Mesothelial cell of epicardium (in vitro differentiated cells): ENCODE data around the gene RASSF3. TPM values are rescaled to one million over a fixed set of nuclear protein-coding genes. Genes with fewer than 3 reads are reported as not detected.

Experiments used
- DNase-seq, 2 experiments: peaks; one replicate each; pipeline ENCODE4 v3.0.0; 2021; ENCODE audit warnings: low spot score in 2 of 2; ENCODE audit not compliant: unreplicated experiment in 2 of 2
- H3K27ac Mint-ChIP-seq: 2 replicates; pipeline ENCODE4 v1.8.0; 2021; ENCODE audit warnings: mixed read lengths
- H3K27me3 Mint-ChIP-seq: 2 replicates; pipeline ENCODE4 v1.8.0; 2021; ENCODE audit warnings: low read depth, mixed read lengths
- H3K36me3 Mint-ChIP-seq: 2 replicates; pipeline ENCODE4 v1.8.0; 2021; ENCODE audit warnings: mixed read lengths
- H3K4me1 Mint-ChIP-seq: 2 replicates; pipeline ENCODE4 v1.8.0; 2021; ENCODE audit warnings: mixed read lengths
- H3K4me3 Mint-ChIP-seq: 2 replicates; pipeline ENCODE4 v1.8.0; 2021; ENCODE audit warnings: mild to moderate bottlenecking, moderate library complexity, mixed read lengths
- H3K9me3 Mint-ChIP-seq: 2 replicates; pipeline ENCODE4 v1.8.0; 2021; ENCODE audit warnings: mixed read lengths
- CTCF ChIP-seq: fragments of 200-600 bp; sonication (generic); IDR thresholded peaks from one replicate; pipeline ENCODE4 v1.5.0; 2021; ENCODE audit warnings: antibody characterized with exemption; ENCODE audit not compliant: unreplicated experiment
- total RNA-seq: library from RNA; stranded (reverse); gene quantifications from 3 replicates; pipeline ENCODE4 v1.2.1, GENCODE V29; 2021

RASSF3 gene
- total RNA-seq, 1 donor from 2014 or later = 16.3 TPM

- H3K36me3 Mint-ChIP-seq = no peaks in the 10 kb centered on the region
- no peak for DNase-seq
- no peak for TF ChIP-seq CTCF
- peak overlapping the region; percentile 81 for H3K27ac Mint-ChIP-seq
- no peaks in the 10 kb centered on the region for H3K9me3 Mint-ChIP-seq
- peaks cover 69% of the 10 kb centered on the region for H3K4me1 Mint-ChIP-seq
- H3K4me3 Mint-ChIP-seq = no peak overlapping the region
- no peaks in the 10 kb centered on the region for H3K27me3 Mint-ChIP-seq
Measured at GRCh38 chr12:64670019-64670418, 59.7 kb downstream of the RASSF3 start.

- no peaks in the 10 kb centered on the region for H3K27me3 Mint-ChIP-seq
- H3K36me3 Mint-ChIP-seq = no peaks in the 10 kb centered on the region
- peak overlapping the region; percentile 81 for H3K27ac Mint-ChIP-seq
- H3K4me3 Mint-ChIP-seq = no peak overlapping the region
- H3K4me1 Mint-ChIP-seq = peaks cover 64% of the 10 kb centered on the region
- TF ChIP-seq CTCF = no peak
- no peaks in the 10 kb centered on the region for H3K9me3 Mint-ChIP-seq
- no peak for DNase-seq
Measured at GRCh38 chr12:64670919-64671639, 60.8 kb downstream of the RASSF3 start.

- H3K36me3 Mint-ChIP-seq = no peaks in the 10 kb centered on the region
- no peak overlapping the region for H3K4me3 Mint-ChIP-seq
- no peaks in the 10 kb centered on the region for H3K9me3 Mint-ChIP-seq
- DNase-seq = no peak
- peak overlapping the region; percentile 64 for H3K27ac Mint-ChIP-seq
- TF ChIP-seq CTCF = no peak
- no peaks in the 10 kb centered on the region for H3K27me3 Mint-ChIP-seq
- H3K4me1 Mint-ChIP-seq = peaks cover 58% of the 10 kb centered on the region
Measured at GRCh38 chr12:64671681-64672080, 61.4 kb downstream of the RASSF3 start.

- no peak for TF ChIP-seq CTCF
- Mint-ChIP-seq H3K27me3 (no peaks in the 10 kb centered on the region), H3K9me3 (no peaks in the 10 kb centered on the region), H3K4me3 (peak overlapping the region; percentile 16), H3K27ac (peak overlapping the region; percentile 85), H3K4me1 (peaks cover 54% of the 10 kb centered on the region), H3K36me3 (no peaks in the 10 kb centered on the region)
- peak; percentile 23 to 51 for DNase-seq
Measured at GRCh38 chr12:64672925-64673409, 62.7 kb downstream of the RASSF3 start.

- H3K9me3 Mint-ChIP-seq = no peaks in the 10 kb centered on the region
- H3K27me3 Mint-ChIP-seq = no peaks in the 10 kb centered on the region
- no peak for DNase-seq
- peaks cover 54% of the 10 kb centered on the region for H3K4me1 Mint-ChIP-seq
- H3K4me3 Mint-ChIP-seq = peak overlapping the region; percentile 16
- H3K27ac Mint-ChIP-seq = peak overlapping the region; percentile 85
- no peaks in the 10 kb centered on the region for H3K36me3 Mint-ChIP-seq
- TF ChIP-seq CTCF = no peak
Measured at GRCh38 chr12:64673490-64674169, 63.3 kb downstream of the RASSF3 start.
